ENCODE measurements around the gene HNRNPM.

The HNRNPM gene

GRCh38 chr19:8490395-8490760 is 45.6 kb downstream of the HNRNPM start:
- Histone ChIP-seq H3K4me3 (replicated peaks; ENCODE audit: insufficient read depth, low read length) (no peak overlapping the region), H3K27ac (replicated peaks) (peak overlapping the region; percentile 90), H3K27me3 (ENCODE audit: insufficient read depth, poor library complexity, severe bottlenecking) (no peaks in the 10 kb centered on the region)
- no peak for DNase-seq (ENCODE audit: low read depth in 1 of 2, low spot score in 1 of 2)
- TF ChIP-seq GABPA (IDR thresholded peaks at IDR 0.05; ENCODE audit: low read depth): no peak
- TF ChIP-seq REST (IDR thresholded peaks at IDR 0.05; ENCODE audit: insufficient replicate concordance, low read depth): no peak
- peak; percentile 46; the same call in 1 of the 2 replicates for TF ChIP-seq POLR2AphosphoS5 (IDR thresholded peaks at IDR 0.05; ENCODE audit: low read depth)
- TF ChIP-seq SPI1 (IDR thresholded peaks at IDR 0.05; ENCODE audit: borderline replicate concordance, low read depth): no peak
- no peak for TF ChIP-seq CTCF (IDR thresholded peaks at IDR 0.05; ENCODE audit: insufficient read depth, low read length)

- Histone ChIP-seq H3K27ac (replicated peaks) (peak overlapping the region; percentile 90), H3K27me3 (ENCODE audit: insufficient read depth, poor library complexity, severe bottlenecking) (no peaks in the 10 kb centered on the region)
- TF ChIP-seq POLR2AphosphoS5 (IDR thresholded peaks at IDR 0.05; ENCODE audit: low read depth) (peak; percentile 3; the same call in 1 of the 2 replicates), GABPA (IDR thresholded peaks at IDR 0.05; ENCODE audit: low read depth) (no peak), CTCF (IDR thresholded peaks at IDR 0.05; ENCODE audit: insufficient read depth, low read length) (no peak)
Measured at GRCh38 chr19:8490873-8491272, 46.1 kb downstream of the HNRNPM start.

GRCh38 chr19:8491574-8491973 is 46.8 kb downstream of the HNRNPM start:
- Histone ChIP-seq H3K27ac (replicated peaks) (peak overlapping the region; percentile 90), H3K27me3 (ENCODE audit: insufficient read depth, poor library complexity, severe bottlenecking) (no peaks in the 10 kb centered on the region), H3K4me3 (replicated peaks; ENCODE audit: insufficient read depth, low read length) (no peak overlapping the region)
- no peak for DNase-seq (ENCODE audit: low read depth in 1 of 2, low spot score in 1 of 2)
- TF ChIP-seq POLR2AphosphoS5 (IDR thresholded peaks at IDR 0.05; ENCODE audit: low read depth): 0 out of 2 replicates have a peak, but pooled peaks have one; percentile 66
- no peak for TF ChIP-seq CTCF (IDR thresholded peaks at IDR 0.05; ENCODE audit: insufficient read depth, low read length)

More at GRCh38 chr19:8490873-8491272, 46.1 kb downstream of the HNRNPM start:
- no peak overlapping the region for H3K4me3 ChIP-seq (replicated peaks; ENCODE audit: insufficient read depth, low read length)
- no peak for DNase-seq (ENCODE audit: low read depth in 1 of 2, low spot score in 1 of 2)

- H3K27ac ChIP-seq (replicated peaks): peak overlapping the region; percentile 90
- no peak overlapping the region for H3K4me3 ChIP-seq (replicated peaks; ENCODE audit: insufficient read depth, low read length)
- peak; percentile 91 to 98 for DNase-seq (ENCODE audit: low read depth in 1 of 2, low spot score in 1 of 2)
- TF ChIP-seq CTCF (IDR thresholded peaks at IDR 0.05; ENCODE audit: insufficient read depth, low read length) (no peak), GABPA (IDR thresholded peaks at IDR 0.05; ENCODE audit: low read depth) (peak; percentile 69), REST (IDR thresholded peaks at IDR 0.05; ENCODE audit: insufficient replicate concordance, low read depth) (peak; percentile 57), POLR2AphosphoS5 (IDR thresholded peaks at IDR 0.05; ENCODE audit: low read depth) (peak; percentile 96), SPI1 (IDR thresholded peaks at IDR 0.05; ENCODE audit: borderline replicate concordance, low read depth) (peak; percentile 62; the same call in 1 of the 2 replicates)
- no peaks in the 10 kb centered on the region for H3K27me3 ChIP-seq (ENCODE audit: insufficient read depth, poor library complexity, severe bottlenecking)
Measured at GRCh38 chr19:8494158-8494557, 49.4 kb downstream of the HNRNPM start.

All from HL-60 (cell line).